Germinal center (tissue), 1 donor: ENCODE results near the gene TOX2.

Experiments used
- DNase-seq: peaks from one replicate; pipeline ENCODE4 v3.0.0; 2012; ENCODE audit warnings: mixed read lengths, low spot score

The TOX2 gene

DNA sequence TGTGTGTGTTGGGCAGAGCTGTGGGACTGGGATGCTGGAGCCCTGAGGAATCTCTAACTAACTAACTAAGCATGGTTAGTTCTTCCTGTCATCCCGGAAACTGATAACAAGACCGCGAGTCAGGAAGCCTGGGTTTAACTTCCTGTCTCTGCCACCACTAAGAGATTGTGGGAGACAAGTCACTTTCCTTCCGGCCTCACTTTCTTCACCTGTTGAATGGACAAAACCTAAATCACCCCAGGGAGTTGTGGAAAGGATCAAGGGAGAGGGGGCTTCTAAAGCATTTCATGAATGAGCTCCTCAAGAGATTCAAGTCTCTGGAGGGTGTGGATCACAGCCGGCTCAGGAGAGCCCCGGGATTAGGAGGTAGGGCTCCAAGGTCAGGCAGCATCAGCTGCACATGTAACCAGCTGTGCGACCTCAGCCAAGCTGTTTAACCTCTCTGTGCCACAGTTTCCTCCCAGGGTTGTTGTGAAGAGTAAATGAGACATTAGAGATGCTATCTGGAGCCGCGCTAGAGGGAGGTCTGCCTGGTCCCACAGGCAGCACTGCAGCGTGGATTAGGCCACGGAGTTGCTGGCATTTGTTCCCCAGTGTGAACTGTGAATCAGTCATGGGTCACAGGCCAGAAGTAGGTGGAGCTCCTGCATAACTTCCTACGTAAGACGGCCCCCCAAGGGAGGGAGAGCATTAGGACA lies 105.1 kb downstream of the TOX2 start:
- no peak for DNase-seq

DNA sequence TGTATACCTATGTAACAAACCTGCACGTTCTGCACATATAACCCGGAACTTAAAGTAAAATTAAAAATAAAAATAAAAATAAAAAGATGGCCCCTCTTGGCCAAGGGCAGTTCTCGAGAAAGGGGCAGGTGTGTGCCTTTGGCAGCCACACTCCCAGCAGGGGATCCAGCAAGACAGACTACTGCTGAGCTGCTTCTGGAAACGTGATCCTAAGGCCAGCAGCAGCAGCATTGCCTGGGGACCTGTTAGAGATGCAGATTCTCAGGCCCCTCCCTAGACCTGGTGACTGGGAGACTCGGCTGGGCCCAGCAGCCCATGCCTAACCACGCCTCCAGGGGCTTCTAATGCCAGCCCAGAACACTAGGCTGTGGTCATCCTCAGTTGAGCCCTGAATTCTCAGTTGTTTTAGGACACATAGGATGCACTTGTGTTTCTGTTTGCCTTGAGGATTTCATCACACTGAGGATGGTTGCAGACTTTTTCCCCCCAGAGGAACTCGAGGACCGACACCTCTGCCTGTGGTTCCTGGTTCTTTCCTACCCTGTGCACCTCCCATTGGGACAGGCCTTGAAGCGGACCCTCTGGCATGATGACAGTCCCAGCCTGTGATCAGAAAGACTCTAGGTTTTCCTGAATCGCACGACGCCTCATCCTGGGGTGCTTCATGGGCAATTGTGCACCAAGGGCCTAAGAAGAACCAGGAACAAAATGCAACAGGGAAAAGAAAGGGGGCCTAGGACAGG lies 105.9 kb downstream of the TOX2 start:
- no peak for DNase-seq

GRCh38 chr20:44021186-44021585 lies 106.5 kb downstream of the TOX2 start:
- no peak for DNase-seq

DNA sequence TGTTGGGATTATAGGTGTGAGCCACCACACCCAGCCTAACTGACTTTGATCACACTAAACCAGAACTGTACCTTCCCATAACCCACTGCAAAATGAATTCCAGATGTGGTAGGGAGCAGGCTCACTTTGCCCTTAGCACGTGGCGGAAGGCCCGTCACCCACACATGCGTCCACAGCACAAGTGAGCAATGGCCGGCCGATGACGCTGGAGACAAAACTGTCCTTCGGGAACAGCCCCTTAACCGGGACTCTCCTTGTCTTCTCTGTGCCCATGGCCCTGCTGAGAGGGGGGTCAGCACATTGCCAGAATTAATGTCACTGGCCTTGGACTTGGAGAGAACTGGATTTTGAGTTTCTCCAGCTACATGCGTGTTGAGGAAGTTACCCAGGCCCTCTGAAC lies 107.2 kb downstream of the TOX2 start:
- no peak for DNase-seq

DNA sequence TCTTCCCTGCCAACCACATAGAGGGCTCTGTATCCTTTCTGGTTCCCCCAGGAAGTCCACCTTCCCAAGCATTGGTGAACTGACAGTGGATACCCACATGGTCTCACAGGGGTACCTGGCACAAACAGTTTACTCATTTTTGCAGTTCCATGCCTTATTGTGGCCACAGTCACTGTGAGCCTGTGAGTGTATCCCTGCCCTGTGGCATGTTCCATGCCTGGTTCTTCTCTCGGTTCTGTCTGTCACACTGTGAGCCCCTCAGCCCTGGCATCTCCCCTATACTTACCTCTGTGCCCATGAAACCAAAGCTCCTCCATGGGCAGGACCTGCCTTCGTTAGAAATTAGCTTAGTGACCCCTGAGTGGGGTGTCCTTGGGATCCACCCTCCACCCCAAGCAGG lies 107.8 kb downstream of the TOX2 start:
- DNase-seq: no peak

- DNase-seq: no peak
Measured at GRCh38 chr20:44023515-44024371, 109.1 kb downstream of the TOX2 start.

GRCh38 chr20:44024820-44025580 lies 110.3 kb downstream of the TOX2 start:
- no peak for DNase-seq

- DNase-seq: no peak
Measured at GRCh38 chr20:44025756-44026155, 111.1 kb downstream of the TOX2 start.

- DNase-seq: no peak
Measured at GRCh38 chr20:44026647-44027342, 112.1 kb downstream of the TOX2 start.

GRCh38 chr20:44027343-44028002 lies 112.8 kb downstream of the TOX2 start:
- no peak for DNase-seq

GRCh38 chr20:44028003-44028730 lies 113.5 kb downstream of the TOX2 start:
- no peak for DNase-seq

DNA sequence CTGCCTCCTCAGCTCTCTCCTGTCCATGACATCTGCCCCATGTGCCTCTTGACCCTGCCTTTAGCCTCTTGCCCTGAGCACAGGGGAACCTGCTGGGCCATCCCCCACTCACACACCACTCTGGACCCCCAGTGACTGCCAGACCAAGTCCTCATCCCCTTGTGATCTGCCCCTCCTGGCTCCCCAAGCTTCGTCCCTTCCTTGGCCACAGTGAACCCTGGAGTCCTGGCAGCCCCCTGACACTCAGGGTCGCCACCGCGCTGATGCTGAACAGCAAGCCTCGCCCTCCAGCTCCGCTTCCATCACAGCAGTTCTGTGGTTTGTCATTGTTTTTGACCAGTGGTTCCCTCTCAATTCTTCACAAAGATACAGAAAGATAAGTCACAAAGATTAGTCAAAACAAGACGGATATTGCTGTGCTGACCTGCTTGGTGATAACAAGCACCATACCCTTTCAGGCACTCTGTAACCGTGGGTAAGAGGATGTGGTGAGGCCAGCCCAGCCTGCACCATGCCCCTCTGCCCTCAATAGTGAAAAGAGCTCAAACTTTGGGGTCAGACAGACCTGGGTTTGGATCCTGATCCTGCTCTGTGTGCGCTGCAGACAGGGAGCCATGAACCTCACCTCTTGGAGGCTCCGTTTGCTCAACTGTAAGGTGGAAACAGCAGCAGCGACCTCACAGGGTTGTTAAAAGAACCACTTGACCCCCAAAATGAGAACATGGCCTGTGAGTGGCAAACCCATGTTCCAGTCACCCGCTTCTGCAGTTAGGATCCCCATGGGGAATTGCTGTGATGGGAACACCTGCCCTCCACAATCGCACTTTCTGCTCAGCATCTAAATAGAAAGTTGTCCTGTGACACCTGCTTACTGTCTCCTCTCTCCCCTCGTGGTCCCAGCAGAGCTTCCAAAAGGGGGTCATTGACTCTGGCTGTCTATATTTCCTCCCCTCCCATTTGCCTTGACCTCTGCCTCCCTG lies 114.5 kb downstream of the TOX2 start:
- DNase-seq: no peak

GRCh38 chr20:44029848-44030230 lies 115.2 kb downstream of the TOX2 start:
- DNase-seq: no peak

GRCh38 chr20:44030394-44030793 lies 115.7 kb downstream of the TOX2 start:
- DNase-seq: no peak

- no peak for DNase-seq
Measured at GRCh38 chr20:44031001-44031574, 116.4 kb downstream of the TOX2 start.

GRCh38 chr20:44031781-44032582 lies 117.3 kb downstream of the TOX2 start:
- DNase-seq: no peak

GRCh38 chr20:44032583-44033331 lies 118.1 kb downstream of the TOX2 start:
- DNase-seq: no peak
